NCI-H2107 treated with DMSO at 0.1 percent for 48 hours (cell line): ENCODE data around the gene TXNL1.

Experiments used
- DNase-seq: peaks from one replicate; lab custom pipeline; 2025; ENCODE audit not compliant: unreplicated experiment; lab: John Stamatoyannopoulos, UW

The TXNL1 gene

GRCh38 chr18:56645415-56646016 is 7.1 kb upstream of the TXNL1 start:
- DNase-seq, result peak; percentile 45

- DNase-seq, result no peak
These were observed 5.0 kb upstream of the TXNL1 start for GRCh38 chr18:56643381-56643780.

- no peak for DNase-seq
These were observed 3.4 kb upstream of the TXNL1 start for GRCh38 chr18:56641714-56642337.

- DNase-seq, result no peak
These were observed 1.2 kb upstream of the TXNL1 start for GRCh38 chr18:56639571-56639970.

GRCh38 chr18:56639104-56639381 is 651 bp upstream of the TXNL1 start:
- DNase-seq, result peak; percentile 70

- no peak for DNase-seq
These were observed 621 bp downstream of the TXNL1 start for GRCh38 chr18:56637711-56638231.

GRCh38 chr18:56637176-56637575 is 1.2 kb downstream of the TXNL1 start:
- DNase-seq, result no peak

- no peak for DNase-seq
These were observed 3.4 kb downstream of the TXNL1 start for GRCh38 chr18:56635007-56635406.

GRCh38 chr18:56632070-56633022 is 6.0 kb downstream of the TXNL1 start:
- DNase-seq, result no peak

- no peak for DNase-seq
These were observed 10.4 kb downstream of the TXNL1 start for GRCh38 chr18:56627991-56628390.

GRCh38 chr18:56615738-56616520 is 22.5 kb downstream of the TXNL1 start:
- peak; percentile 39 for DNase-seq

GRCh38 chr18:56606618-56607017 is 31.8 kb downstream of the TXNL1 start:
- DNase-seq, result no peak

- no peak for DNase-seq
These were observed 40.0 kb downstream of the TXNL1 start for GRCh38 chr18:56598422-56598821.

GRCh38 chr18:56593906-56594305 is 44.5 kb downstream of the TXNL1 start:
- DNase-seq, result no peak

- no peak for DNase-seq
These were observed 58.4 kb downstream of the TXNL1 start for GRCh38 chr18:56580026-56580425.

- no peak for DNase-seq
These were observed 58.9 kb downstream of the TXNL1 start for GRCh38 chr18:56579451-56579850.

- DNase-seq, result no peak
These were observed 61.4 kb downstream of the TXNL1 start for GRCh38 chr18:56576826-56577573.

- peak; percentile 75 for DNase-seq
These were observed 62.4 kb downstream of the TXNL1 start for GRCh38 chr18:56575819-56576663.

- DNase-seq, result no peak
These were observed 63.5 kb downstream of the TXNL1 start for GRCh38 chr18:56574861-56575260.
